GM20000 (cell line): Measurements from ENCODE around the gene MINDY4.

ENCODE experiments used
- DNase-seq: peaks from one replicate; pipeline ENCODE4 v3.0.0; 2012; ENCODE audit warnings: low spot score
- CTCF ChIP-seq: IDR thresholded peaks from 2 replicates; pipeline ENCODE4 v1.5.1; 2012; ENCODE audit warnings: mild to moderate bottlenecking, control low read depth; ENCODE audit errors: extremely low read depth, missing control alignments

Gene MINDY4

DNA sequence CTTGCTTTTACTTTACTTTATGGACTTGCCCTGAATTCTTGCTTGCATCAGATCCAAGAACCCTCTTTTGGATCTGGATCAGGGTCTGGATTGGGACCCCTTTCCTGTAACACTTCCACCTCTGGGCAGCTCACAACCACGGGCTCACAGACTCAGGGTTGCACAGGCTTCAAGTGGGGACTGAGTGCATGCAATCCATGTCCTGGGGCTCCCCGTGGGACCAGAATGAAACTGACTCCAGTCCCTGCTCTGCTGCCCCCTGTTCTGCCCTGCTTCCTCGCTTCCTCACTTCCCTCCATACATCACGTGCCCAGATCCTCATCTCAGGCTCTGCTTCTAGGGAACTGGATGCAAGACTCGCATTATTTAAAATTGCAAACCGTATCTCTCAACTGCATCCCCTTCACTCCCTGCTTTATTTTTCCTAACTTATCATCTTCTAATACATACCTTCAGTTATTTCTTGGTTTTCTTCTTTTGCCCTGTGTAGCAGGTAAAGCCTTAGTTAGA is 42.6 kb upstream of the MINDY4 start:
- no peak for DNase-seq

GRCh38 chr7:30729642-30730041 is 41.6 kb upstream of the MINDY4 start:
- no peak for TF ChIP-seq CTCF
- no peak for DNase-seq

More for the DNA sequence above, 42.6 kb upstream of the MINDY4 start:
- TF ChIP-seq CTCF = no peak

- DNase-seq = no peak
- TF ChIP-seq CTCF = no peak
These were observed 41.1 kb upstream of the MINDY4 start for GRCh38 chr7:30730097-30730496.

- DNase-seq = no peak
- no peak for TF ChIP-seq CTCF
These were observed 40.2 kb upstream of the MINDY4 start for GRCh38 chr7:30730996-30731395.

DNA sequence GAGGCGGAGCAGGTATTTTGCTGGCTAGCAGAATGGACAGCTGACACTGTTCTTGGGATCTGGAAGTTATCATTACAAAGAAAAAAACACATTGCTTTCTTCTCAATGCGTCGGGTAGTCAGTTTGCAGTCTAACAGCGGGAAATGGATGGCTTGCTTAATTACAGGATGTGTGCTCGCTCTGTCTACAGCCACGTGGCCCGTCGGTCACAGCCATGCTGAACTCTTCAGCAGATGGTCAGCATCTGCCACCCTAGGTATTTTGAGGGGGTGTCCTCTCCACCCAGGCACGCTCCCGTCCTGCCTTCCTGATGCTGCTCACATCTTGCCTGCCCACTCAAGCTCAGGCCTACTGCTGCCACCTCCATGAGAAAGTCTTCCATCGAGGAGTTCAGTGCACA is 39.6 kb upstream of the MINDY4 start:
- no peak for DNase-seq
- no peak for TF ChIP-seq CTCF

DNA sequence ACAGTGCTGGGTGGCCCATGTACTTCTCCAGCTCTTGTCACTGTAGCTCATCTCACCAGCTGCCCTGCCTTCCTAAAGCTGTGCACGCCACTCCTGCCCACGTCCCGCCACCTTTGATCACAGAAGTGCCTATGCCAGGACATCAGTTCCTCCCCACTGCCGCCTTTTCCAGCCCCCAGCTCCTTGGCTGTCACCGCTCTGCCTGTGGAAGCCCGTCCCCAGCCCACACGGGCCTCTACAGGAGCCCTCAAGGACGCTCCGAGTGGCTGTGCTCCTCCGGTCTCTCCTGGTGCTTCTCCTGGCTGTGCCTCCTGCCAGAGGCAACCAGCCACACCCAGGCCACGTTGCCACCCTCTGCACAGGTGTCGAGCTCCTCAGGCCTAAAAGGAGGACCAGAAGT is 38.6 kb upstream of the MINDY4 start:
- TF ChIP-seq CTCF = no peak
- no peak for DNase-seq

DNA sequence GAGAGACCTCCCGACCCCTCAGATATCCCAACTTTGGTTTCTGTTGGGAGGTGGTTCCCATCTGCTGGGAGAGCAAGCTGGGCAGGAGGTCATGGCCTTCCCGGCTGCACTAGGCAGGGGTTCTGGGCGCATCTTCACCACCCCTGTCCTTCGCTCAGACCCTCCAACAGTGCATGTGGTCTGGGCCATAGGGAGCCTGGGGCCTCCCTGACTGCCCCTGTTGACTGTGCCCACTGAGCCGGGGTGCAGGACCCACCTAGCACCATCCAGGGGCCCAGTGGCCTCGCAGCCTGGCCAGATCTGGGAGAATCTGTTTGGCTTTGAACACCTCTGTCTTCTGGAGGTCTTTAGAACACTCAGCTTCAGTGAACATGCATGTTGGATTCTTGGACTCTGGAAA is 38.0 kb upstream of the MINDY4 start:
- no peak for TF ChIP-seq CTCF
- DNase-seq = no peak
